GM12891 (cell line): Measurements from ENCODE around the gene BTRC.

Source experiments
- PAX5 ChIP-seq: IDR thresholded peaks from 2 replicates; pipeline ENCODE4 v1.6.1; 2011; ENCODE audit warnings: low read length, moderate library complexity, mild to moderate bottlenecking; ENCODE audit not compliant: insufficient read depth, severe bottlenecking
- POLR2A ChIP-seq: IDR thresholded peaks from 2 replicates; pipeline ENCODE4 v1.6.1; 2011; ENCODE audit warnings: low read depth, low read length, control low read depth
- POLR2AphosphoS5 ChIP-seq: IDR thresholded peaks from 2 replicates; pipeline ENCODE4 v1.6.1; 2011; ENCODE audit warnings: low read depth, low read length, control low read depth
- SPI1 ChIP-seq: IDR thresholded peaks from 2 replicates; pipeline ENCODE4 v1.6.1; 2011; ENCODE audit warnings: low read depth, low read length, control low read depth
- TAF1 ChIP-seq: IDR thresholded peaks from 2 replicates; pipeline ENCODE4 v1.6.1; 2011; ENCODE audit warnings: low read depth, low read length, control low read depth

DNA sequence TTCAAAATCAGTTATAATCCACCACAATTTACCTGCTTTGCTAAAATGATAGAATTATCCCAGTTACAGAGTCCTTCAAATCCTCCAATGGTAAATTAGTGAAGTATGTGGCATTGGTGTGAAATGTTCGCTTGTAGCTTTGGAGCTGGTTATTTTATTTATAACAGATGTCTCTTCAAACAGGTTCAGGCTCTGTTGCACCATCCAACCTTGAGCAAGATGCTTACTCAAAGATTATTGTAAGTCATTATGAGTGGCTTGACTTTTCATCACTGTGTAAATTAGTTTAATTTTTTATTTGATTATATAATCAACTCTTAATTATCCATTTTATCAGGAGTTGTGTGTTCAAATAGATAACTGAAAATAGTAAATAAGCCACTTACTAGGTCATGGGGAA lies 99.4 kb downstream of the BTRC start:
- TF ChIP-seq SPI1 (no peak), POLR2A (no peak), TAF1 (no peak), POLR2AphosphoS5 (no peak), PAX5 (no peak)
